HG03520 (cell line): ENCODE data around the gene DNMT1.
A peak's percentile ranks its signal among the peaks of the same experiment; 100 is the strongest.
"Not testable (repeated sequence)": the region's sequence is repeated elsewhere in the genome, so short reads cannot be mapped to it uniquely, and the experiment has no call there.

Experiments
- ATAC-seq: cut with Tn5 transposase; IDR thresholded peaks from one replicate; pipeline ENCODE4 v1.9.1; 2021; ENCODE audit warnings: mild to moderate bottlenecking, moderate library complexity; ENCODE audit not compliant: unreplicated experiment

The DNMT1 gene

DNA sequence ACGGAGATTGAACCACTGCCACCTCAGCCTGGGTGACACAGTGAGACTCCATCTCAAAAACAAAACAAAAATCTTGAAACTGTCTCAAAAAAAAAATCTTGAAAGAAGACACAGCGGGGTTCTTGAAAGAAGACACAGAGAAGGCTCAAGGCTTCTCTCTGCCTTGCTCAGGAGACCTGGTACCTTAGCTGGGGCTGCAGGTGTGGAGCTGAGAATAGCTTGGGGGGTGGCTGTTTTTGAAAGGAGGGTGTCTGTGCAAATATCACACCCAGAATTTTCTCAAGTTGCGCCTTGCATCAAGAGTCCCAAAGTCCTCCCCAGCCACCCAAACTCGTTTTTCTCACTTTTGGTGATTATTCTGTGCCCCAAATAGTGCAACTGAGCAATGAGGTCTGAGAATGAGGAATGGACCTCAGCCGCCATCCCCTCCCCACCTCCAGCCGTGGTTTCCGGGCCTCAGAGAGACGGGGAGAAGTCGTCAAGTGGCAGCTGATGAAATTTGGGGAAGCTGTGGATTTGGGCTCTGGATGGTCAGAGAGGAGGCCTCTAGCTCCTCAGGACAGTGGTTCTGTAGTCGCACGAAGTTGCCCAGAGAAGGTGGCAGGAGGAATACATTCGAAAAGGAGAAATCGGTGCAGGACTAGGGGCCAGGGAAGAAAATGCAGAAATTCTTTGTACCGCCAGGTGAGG, 27.6 kb upstream of the DNMT1 start:
- ATAC-seq = no peak

DNA sequence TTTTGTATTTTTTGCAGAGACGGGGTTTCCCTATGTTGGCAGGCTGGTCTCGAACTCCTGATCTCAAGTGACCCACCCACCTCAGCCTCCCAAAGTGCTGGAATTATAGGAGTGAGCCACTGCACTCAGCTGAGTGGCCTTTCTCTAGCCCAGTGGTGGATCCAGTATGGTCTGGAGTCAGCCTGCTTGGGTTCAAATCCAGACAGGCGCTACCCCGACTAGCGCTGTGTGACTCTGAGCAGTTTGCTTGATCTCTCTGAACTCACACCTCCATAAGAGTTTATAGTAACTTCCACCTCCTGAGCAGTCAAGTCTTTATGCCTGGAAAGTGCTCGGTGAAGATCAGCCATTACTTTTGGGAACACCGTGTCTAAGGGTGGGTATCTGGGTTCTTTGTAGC, 25.9 kb upstream of the DNMT1 start:
- no peak for ATAC-seq

DNA sequence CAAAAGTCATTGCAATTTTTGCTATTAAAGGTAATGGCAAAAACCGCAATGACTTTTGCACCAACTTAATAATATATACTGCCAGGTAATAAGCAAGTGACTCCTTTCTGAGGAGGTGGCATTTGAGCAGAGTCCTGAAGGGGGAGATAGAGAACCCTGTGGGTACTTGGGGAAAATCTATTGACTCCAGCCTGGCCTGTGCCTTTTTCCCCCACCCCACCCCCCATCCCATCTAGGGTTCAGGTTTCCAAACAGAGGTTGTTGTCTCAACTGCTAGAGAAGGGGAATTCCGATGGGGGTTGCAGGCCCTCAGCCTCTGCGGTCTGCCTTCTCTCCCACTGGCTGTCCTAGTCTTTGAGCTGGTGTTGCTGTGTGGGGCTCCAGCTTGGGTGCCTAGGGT, 24.9 kb upstream of the DNMT1 start:
- ATAC-seq = no peak

DNA sequence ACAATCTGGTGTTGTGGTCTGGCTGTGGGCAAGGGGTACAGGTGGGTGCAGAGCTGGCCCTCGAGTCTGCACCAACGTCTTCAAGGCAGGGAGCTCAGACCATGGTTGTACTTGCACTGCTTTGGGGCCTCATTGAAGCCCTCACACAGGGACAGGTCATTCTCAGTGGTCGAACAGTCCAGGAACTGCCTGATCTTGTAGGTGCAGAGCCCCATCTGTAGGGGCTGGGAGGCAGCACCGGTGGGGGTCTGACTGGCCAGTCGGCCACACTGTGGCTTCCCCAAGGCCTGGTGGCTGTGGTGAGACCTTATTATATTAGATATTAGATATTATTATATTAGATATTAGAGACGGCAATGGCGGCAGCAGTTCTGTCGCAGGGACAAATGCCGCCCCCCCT, 22.3 kb upstream of the DNMT1 start:
- no peak for ATAC-seq

DNA sequence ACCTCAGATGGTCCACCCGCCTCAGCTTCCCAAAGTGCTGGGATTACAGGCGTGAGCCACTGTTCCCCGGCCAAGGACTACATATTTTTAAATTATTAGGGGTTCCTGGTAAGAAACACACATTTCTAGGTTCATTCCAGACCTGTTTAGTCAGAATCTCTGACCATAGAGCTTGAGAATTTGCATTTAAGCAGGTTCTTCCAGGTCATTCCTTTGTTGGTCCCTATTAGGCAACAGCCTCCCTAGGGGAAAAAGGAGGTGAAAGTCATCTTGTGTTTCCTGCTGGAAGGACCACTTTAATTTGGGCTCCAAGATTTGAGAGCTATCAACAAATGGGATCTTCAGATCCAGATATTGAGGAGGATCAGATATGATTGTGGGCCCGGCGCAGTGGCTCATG, 20.0 kb upstream of the DNMT1 start:
- no peak for ATAC-seq

DNA sequence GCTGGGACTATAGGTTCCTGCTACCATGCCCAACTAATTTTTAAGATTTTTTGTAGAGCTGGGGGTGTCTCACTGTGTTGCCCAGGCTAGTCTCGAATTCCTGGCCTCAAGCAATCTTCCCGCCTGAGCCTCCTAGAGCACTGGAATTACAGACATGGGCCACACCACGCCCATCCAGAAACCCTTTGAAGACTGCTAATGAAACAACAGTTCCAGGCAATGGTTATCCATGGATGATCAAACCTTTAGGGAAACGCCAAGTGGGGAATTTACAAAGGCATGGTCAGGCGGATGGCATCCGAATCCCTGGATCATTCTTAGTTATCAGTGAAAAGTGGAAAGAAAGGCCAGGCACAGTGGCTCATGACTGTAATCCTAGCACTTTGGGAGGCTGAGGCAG, 16.9 kb upstream of the DNMT1 start:
- ATAC-seq = no peak

DNA sequence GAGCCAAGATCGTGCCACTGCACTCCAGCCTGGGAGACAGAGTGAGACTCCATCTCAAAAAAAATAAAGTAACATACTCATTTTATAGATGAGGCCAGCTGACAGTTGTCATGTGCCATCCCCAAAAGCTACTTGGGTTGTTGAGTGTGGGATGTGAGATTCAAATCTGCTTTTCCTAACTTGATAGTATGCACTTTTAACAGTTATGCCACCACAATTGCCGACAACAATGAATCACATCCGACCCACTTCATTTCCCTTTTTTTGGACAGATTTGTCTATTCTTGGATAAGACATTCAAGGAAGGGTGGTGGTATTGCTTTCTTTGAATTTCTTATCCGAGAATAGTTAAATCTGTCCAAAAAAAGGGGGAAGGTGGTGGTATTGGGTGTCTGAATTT, 16.3 kb upstream of the DNMT1 start:
- ATAC-seq = no peak

DNA sequence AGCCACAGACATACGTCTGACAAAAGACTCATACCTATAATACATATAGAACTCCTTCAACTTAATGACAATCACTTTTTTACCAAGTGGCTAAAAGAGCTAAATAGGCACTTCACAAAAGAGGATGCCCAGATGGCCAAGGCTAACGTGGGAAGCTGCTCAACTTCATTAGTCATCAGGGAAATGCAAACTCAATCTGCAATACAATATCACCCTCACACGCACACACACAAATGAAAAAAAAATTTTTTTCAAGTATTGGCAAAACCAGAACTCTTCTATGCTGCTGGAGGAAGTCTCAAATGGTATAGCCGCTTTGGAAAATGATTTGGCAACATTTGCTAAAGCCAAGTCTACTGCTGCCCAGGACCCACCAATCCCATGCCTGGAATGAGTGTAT, 14.6 kb upstream of the DNMT1 start:
- ATAC-seq = no peak

DNA sequence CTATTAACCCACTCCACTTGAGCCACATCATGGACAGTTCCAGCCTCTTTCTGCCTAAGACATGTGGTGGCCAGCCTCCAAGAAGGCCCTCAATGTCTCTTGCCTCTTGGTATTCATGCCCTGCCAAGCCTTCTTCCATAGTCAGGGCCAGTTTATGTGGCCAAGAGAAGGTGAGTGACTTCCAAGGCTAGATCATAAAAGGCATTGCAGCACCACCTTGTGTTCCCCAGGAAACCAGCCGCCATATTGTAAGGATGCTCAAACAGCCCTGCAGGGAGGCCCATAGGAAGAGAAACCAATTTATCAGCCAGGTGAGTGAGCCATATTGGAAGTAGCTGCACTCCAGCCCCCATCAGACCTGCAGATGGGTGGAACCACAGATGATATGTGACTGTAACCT, 12.3 kb upstream of the DNMT1 start:
- no peak for ATAC-seq

DNA sequence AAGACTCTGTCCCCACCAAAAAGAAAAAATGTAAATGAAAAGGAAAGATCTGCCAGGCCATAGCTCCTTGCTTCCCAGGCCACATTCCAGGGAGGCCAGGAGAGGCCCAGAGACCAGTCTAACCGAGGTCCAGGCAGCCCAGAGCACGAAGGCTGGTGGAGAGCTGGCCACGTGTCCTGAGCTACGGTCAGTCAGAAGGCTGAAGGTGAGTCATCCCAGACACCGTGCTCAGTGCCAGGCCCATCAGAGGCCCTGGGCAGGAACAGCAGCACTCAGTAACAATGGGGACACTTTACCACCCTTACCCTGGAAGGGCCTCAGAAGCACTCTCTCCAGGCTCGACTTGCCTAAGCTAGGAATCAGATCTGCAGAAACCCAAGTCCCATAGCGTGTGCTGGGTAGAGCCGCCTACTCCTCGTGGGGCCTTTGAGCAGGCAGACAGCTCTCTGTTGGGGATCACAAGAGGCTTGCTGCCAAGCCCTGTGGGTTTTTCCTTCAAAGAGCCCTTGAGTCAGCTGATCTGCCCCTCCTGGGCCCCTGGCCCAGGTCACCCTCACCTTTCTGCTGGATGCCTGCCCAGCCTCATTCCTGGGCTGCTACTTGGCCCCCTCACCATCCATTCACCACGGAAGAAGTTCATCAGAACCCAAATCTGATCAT, 11.6 kb upstream of the DNMT1 start:
- no peak for ATAC-seq

DNA sequence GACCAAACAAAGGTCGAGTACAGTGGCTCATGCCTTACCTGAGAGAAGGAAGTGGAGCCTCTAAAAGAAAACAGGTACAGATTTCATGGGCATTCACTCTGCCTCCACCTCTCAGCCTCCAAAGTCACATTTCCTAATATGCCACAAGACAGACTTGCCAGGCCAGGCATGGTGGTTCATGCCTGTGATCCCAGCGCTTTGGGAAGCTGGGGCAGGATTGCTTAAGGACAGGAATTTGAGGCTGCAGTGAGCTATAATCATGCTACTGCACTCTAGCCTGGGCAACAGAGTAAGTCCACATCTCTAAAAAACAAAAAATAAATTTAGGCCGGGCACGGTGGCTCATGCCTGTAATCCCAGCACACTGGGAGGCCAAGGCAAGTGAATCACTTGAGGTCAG, 10.9 kb upstream of the DNMT1 start:
- ATAC-seq = no peak

DNA sequence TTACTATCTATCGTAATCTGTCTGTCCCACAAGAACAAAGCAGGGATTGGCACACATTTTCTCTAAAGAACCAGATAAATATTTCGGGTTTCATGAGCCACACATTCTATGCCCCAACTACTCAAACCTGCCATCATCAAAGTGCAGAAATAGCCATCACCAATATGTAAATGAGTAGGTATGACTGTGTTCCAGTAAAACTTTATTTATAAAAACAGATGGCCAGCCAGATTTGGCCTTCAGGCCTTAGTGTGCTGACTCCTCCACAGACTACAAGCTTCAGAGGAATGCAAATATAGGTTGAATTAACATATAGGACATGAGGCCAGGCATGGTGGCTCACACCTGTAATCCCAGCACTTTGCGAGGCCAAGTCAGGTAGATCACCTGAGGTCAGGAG, 8.9 kb upstream of the DNMT1 start:
- no peak for ATAC-seq

DNA sequence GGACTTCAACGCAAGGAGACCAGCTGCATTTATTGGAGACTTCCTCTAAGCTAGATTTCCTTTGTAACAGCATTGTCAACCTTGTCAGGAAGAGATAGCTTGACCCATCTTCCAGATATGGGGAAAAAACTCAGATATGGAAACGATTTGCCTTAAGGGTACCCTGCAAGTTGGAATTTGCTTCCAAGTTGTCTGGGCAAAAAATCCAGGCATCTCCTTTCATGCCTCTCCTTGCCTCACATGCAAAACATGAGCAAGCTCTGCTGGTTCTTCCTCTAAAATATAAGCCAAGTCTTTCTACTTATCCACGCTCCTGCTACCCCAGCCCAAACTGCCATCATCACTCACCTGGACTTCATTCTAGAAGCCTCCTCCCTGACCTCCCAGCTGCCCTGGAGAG, 6.4 kb upstream of the DNMT1 start:
- no peak for ATAC-seq

DNA sequence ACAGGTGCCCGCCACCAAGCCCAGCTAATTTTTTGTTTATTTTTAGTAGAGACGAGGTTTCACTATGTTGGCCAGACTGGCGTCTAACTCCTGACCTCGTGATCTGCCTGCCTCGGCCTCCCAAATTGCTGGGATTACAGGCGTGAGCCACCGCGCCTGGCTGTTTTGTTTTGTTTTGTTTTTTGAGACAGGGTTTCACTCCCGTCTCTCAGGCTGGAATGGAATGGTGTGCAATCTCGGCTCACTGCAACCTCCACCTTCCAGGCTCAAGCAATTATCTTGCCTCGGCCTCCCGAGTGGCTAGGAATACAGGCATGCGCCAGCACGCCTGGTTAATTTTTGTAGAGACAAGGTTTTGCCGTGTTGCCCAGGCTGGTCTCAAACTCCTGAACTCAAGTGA, 5.3 kb upstream of the DNMT1 start:
- ATAC-seq = not testable (repeated sequence)

DNA sequence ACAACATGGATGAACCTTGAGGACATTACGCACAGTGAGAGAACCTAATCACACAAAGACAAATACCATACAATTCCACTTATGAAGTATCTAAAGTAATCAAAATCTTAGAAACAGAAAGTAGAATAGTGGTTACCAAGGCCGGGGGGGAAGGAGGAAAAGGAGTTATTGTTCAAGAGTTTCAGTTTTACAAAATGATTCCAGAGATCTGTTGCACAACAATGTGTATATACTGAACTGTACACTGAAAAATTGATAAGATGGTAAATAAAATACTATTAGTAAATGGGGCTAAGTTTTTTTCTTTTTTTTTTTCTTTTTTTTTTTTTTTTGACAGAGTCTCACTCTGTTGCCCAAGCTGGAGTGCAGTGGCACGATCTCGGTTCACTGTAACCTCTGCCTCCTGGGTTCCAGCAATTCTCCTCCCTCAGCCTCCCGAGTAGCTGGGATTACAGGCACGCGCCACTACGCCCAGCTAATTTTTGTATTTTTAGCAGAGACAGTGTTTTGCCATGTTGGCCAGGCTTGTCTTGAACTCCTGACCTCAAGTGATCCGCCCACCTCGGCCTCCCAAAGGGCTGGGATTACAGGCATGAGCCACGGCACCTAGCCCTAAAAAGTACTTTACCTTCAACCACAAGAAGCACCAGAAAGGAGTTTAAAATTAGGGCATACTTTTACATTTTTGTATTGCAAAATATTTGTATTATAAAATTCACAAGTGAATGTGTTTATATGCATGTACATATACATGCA, 4.3 kb upstream of the DNMT1 start:
- not testable (repeated sequence) for ATAC-seq

DNA sequence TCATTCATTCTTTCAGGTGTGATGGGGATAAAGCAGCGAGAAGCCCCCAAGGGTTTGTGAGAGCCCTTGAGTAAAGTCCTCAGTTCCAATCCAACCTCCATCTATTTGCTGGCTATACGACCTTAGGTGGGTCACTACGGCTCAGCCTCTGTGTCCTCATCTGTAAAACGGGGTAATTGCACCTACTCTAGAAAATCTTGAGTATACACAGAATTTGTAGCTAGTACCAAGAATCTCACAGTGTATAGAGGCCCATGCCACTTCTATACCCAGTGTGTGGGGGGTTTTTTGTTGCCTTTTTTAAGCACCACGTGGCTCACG, 406 bp upstream of the DNMT1 start:
- ATAC-seq = no peak

DNA sequence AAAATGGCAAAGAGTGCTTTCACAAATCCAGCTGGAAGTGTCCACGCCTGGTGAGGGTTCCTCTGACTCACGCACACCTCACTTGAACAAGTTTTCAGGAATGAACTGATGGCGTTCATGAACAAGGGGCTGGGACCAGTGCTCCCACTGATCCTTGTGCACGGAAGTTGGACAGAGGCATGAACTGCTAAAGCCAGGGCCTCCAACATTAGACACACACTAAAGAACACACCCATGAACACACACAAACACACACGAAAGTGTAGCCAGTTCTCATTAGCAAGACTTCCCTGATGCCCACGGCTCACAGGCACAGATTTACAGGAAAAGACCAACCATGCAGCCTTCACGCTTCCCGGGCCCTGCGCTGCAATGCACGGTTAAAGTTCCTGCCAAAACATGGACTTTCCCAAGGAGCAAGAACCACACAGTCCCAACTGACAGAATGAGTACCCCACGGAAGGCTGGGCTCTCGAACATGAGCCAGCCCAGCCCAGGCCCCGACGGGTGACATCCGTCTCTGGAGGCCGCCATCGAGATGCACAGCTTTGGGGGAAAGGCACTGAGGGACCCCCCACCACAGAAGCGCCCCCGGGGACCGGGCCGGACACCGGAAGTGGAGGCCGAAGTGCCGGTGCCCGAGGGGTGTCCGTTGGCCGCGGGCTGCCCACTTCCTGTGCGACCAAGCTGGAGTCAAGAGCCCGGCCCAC, 808 bp downstream of the DNMT1 start:
- peak; percentile 25 for ATAC-seq

DNA sequence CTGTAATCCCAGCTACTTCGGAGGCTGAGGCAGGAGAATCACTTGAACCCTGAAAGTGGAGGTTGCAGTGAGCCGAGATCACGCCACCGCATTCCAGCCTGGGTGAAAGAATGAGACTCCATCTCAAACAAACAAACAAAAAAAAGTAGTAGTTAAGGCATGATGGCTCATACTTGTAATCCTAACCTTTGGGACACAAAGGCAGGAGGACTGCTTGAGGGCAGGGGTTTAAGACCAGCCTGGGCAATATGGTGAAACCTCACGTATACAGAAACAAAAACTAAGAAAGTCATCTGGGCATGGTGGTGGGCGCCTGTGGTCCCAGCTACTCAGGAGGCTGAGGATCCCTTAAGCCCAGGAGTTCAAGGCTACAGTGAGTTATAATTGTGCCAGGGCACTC, 1.8 kb downstream of the DNMT1 start:
- no peak for ATAC-seq

DNA sequence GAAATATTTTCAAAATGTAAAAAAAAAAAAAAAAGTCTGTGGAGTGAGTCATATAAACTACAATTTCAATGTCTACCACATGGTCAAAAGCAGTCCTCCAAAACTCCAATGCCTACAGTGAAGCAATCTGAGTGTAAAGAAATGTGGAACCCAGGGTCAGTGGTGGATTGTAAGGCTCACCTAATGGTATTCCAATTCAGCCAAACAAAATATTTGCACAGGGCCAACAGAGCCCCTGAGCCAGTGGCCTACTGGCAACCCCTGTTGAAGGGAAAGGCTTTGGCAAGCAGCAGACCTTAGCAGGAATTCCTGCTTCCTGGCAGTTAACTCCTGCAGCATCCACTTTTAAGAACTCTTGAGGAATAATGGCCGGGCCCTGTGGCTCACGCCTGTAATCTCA, 3.4 kb downstream of the DNMT1 start:
- no peak for ATAC-seq

DNA sequence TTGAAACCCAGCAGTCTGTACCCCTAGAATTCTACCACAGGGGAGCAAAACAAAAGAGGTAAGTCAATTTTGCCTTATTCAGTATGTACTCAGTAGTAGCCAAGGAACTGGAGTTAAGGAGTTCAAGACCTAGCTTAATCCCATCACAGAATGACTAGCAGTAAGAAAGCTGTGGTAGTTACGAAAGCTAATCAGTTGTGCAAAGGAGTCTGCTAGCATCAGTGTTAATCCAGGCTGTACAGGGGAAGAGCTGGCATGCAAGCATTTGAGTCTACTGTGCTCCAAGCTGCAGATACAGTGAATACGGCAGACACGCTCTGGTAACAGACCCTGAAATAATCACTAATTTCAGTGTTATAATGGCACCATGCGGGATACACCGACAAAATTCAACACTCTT, 4.7 kb downstream of the DNMT1 start:
- ATAC-seq = no peak

DNA sequence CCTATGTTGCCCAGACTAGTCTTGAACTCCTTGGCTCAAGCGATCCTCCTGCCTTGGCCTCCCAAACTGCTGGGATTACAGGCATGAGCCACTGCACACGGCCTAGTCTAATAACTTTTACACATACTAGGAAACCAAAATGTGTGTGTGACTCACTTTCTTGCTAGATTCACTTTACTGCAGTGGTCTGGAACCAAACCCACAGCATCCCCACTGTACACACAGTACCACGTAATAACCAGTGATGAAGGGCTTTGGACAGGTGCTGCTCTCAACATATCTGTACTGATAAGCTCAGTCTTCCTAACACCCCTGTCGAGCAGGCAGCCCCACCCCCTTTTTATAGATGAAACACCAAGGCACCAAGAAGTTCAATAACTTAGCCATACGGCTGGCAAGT, 5.1 kb downstream of the DNMT1 start:
- ATAC-seq = no peak

DNA sequence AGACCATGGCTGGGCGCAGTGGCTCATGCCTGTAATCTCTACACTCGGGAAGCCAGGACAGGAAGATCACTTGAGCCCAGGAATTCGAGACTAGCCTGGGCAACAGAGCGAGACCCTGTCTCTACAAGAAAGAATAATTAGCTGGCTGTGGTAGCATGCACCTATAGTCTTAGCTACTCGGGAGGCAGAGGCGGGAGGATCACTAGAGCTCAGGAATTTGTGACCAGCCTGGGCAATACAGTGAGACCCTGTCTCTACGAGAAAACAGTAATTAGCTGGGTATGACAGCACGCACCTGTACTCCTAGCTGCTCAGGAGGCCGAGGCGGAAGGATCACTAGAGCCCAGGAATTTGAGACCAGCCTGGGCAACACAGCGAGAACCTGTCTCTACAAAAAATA, 7.4 kb downstream of the DNMT1 start:
- no peak for ATAC-seq
